ENCODE measurements around the gene CNNM3.

The CNNM3 gene

DNA sequence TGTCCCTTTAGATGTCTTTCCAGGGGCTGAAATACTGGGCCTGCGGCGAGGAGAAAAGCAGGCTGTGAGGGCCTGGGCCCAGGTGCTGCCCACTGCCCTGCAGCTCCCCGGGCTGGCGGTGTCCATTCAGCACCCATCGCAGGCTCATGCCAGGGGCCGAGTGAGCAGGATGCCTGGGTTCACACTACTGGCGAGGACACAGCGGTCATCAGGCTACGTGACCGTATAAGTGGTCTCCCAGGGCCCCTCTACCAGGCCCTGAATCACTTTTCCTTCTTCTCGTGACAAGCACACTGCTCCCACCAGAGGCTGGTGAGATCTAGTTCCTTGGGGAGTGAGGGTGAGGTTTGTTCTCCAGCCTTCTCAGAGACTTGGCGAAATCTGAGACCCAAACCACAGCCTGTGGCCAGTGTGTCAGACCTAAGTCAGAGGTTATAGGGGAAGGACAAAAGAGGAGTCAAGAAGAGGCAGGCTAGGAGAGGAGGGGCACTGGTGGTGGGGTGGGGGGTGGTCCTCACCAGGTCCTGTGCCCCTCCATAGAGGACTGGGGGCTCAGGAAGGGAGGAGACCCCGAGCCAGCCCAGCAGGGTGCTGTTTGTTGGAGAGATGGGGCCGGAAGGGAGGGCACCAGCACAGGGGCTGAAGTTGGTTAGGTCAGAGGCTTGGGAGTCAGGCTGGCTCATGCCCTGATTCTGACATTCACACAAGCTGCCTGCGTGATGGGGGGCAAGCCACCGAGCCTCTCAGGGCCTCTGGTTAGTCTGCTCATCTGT, 60.4 kb downstream of the CNNM3 start:
- H3K27me3 ChIP-seq (ENCODE audit: control insufficient read depth in 1 of 2, insufficient read depth in 1 of 2, low read length in 2 of 2), result peaks cover 0 to 25% of the 10 kb centered on the region in 2 experiments
- no peak overlapping the region for H3K4me3 ChIP-seq (ENCODE audit: insufficient read depth in 1 of 2, low read depth in 1 of 2, low read length in 2 of 2)
- WGBS, result 79% methylated on average over 16 of the region's 16 CpGs
- H2BK12ac ChIP-seq (ENCODE audit: low read length in 2 of 2), result peak overlapping the region in 1 of 2 experiments; percentile 47
- no peak overlapping the region for H3K23ac ChIP-seq (ENCODE audit: low read length in 2 of 2)
- no peak overlapping the region for H3K27ac ChIP-seq (ENCODE audit: low read length, poor library complexity, severe bottlenecking)
- peak overlapping the region; percentile 29 to 52 for H3K18ac ChIP-seq (ENCODE audit: low read depth in 1 of 2, low read length in 2 of 2)
- peaks cover 11% of the 10 kb centered on the region for H3K4me1 ChIP-seq (ENCODE audit: control insufficient read depth, insufficient read depth, low read depth, low read length)
- no peak overlapping the region for H3K14ac ChIP-seq (ENCODE audit: low read length in 2 of 2)
- no peaks in the 10 kb centered on the region for H3K79me1 ChIP-seq (replicated peaks; ENCODE audit: low read length, poor library complexity, severe bottlenecking)
- no peaks in the 10 kb centered on the region for H3K36me3 ChIP-seq (ENCODE audit: control insufficient read depth in 1 of 2, insufficient read depth in 2 of 2, low read depth in 1 of 2, low read length in 2 of 2)
- H2BK5ac ChIP-seq (ENCODE audit: low read depth, low read length, poor library complexity, severe bottlenecking), result no peak overlapping the region
- no peak overlapping the region for H3K4me2 ChIP-seq (ENCODE audit: low read length, poor library complexity, severe bottlenecking)
- H4K8ac ChIP-seq (ENCODE audit: low read length), result no peak overlapping the region
- H3K4ac ChIP-seq (ENCODE audit: low read depth in 1 of 2, low read length in 2 of 2), result peak overlapping the region in 1 of 2 experiments; percentile 41
- no peak overlapping the region for H2BK15ac ChIP-seq (ENCODE audit: low read depth, poor library complexity, severe bottlenecking)
- H2AFZ ChIP-seq (ENCODE audit: low read depth, low read length), result no peak overlapping the region
- peak overlapping the region; percentile 41 for H4K91ac ChIP-seq (ENCODE audit: low read length)
- no peak overlapping the region for H2AK5ac ChIP-seq (ENCODE audit: low read length, severe bottlenecking)
- H2BK120ac ChIP-seq (ENCODE audit: low read depth, low read length), result peak overlapping the region; percentile 13
- peak; percentile 25 for DNase-seq
- H3K9me3 ChIP-seq (ENCODE audit: control insufficient read depth, low read length), result no peaks in the 10 kb centered on the region
- no peak overlapping the region for H3K9ac ChIP-seq (ENCODE audit: low read length)

GRCh38 chr2:96877042-96877451, 61.0 kb downstream of the CNNM3 start:
- H3K9me3 ChIP-seq (ENCODE audit: control insufficient read depth, low read length), result no peaks in the 10 kb centered on the region
- no peak overlapping the region for H4K8ac ChIP-seq (ENCODE audit: low read length)
- peaks cover 5 to 31% of the 10 kb centered on the region in 2 experiments for H3K27me3 ChIP-seq (ENCODE audit: control insufficient read depth in 1 of 2, insufficient read depth in 1 of 2, low read length in 2 of 2)
- no peak overlapping the region for H2BK12ac ChIP-seq (ENCODE audit: low read length in 2 of 2)
- no peak for DNase-seq
- H2BK5ac ChIP-seq (ENCODE audit: low read depth, low read length, poor library complexity, severe bottlenecking), result no peak overlapping the region
- H3K4me2 ChIP-seq (ENCODE audit: low read length, poor library complexity, severe bottlenecking), result no peak overlapping the region
- WGBS, result 89% methylated on average over 6 of the region's 6 CpGs
- no peak overlapping the region for H4K91ac ChIP-seq (ENCODE audit: low read length)
- H3K4me1 ChIP-seq (ENCODE audit: control insufficient read depth, insufficient read depth, low read depth, low read length), result peaks cover 11% of the 10 kb centered on the region
- no peak overlapping the region for H3K4ac ChIP-seq (ENCODE audit: low read depth in 1 of 2, low read length in 2 of 2)
- H3K14ac ChIP-seq (ENCODE audit: low read length in 2 of 2), result no peak overlapping the region
- no peaks in the 10 kb centered on the region for H3K79me1 ChIP-seq (replicated peaks; ENCODE audit: low read length, poor library complexity, severe bottlenecking)
- no peak overlapping the region for H2BK15ac ChIP-seq (ENCODE audit: low read depth, poor library complexity, severe bottlenecking)
- no peak overlapping the region for H2BK120ac ChIP-seq (ENCODE audit: low read depth, low read length)
- no peak overlapping the region for H3K27ac ChIP-seq (ENCODE audit: low read length, poor library complexity, severe bottlenecking)
- H3K23ac ChIP-seq (ENCODE audit: low read length in 2 of 2), result no peak overlapping the region
- no peaks in the 10 kb centered on the region for H3K36me3 ChIP-seq (ENCODE audit: control insufficient read depth in 1 of 2, insufficient read depth in 2 of 2, low read depth in 1 of 2, low read length in 2 of 2)
- no peak overlapping the region for H3K9ac ChIP-seq (ENCODE audit: low read length)
- no peak overlapping the region for H3K18ac ChIP-seq (ENCODE audit: low read depth in 1 of 2, low read length in 2 of 2)
- H3K4me3 ChIP-seq (ENCODE audit: insufficient read depth in 1 of 2, low read depth in 1 of 2, low read length in 2 of 2), result no peak overlapping the region
- no peak overlapping the region for H2AFZ ChIP-seq (ENCODE audit: low read depth, low read length)
- no peak overlapping the region for H2AK5ac ChIP-seq (ENCODE audit: low read length, severe bottlenecking)

GRCh38 chr2:96877631-96878092, 61.6 kb downstream of the CNNM3 start:
- Histone ChIP-seq H3K4me3 (ENCODE audit: insufficient read depth in 1 of 2, low read depth in 1 of 2, low read length in 2 of 2) (no peak overlapping the region), H4K91ac (ENCODE audit: low read length) (no peak overlapping the region), H3K4me2 (ENCODE audit: low read length, poor library complexity, severe bottlenecking) (no peak overlapping the region), H3K27ac (ENCODE audit: low read length, poor library complexity, severe bottlenecking) (no peak overlapping the region), H2BK15ac (ENCODE audit: low read depth, poor library complexity, severe bottlenecking) (no peak overlapping the region), H2BK12ac (ENCODE audit: low read length in 2 of 2) (peak overlapping the region in 1 of 2 experiments; percentile 25), H2AK5ac (ENCODE audit: low read length, severe bottlenecking) (no peak overlapping the region), H3K18ac (ENCODE audit: low read depth in 1 of 2, low read length in 2 of 2) (no peak overlapping the region), H3K14ac (ENCODE audit: low read length in 2 of 2) (peak overlapping the region in 1 of 2 experiments; percentile 53), H3K9me3 (ENCODE audit: control insufficient read depth, low read length) (no peaks in the 10 kb centered on the region), H3K36me3 (ENCODE audit: control insufficient read depth in 1 of 2, insufficient read depth in 2 of 2, low read depth in 1 of 2, low read length in 2 of 2) (no peaks in the 10 kb centered on the region), H3K4ac (ENCODE audit: low read depth in 1 of 2, low read length in 2 of 2) (no peak overlapping the region), H3K27me3 (ENCODE audit: control insufficient read depth in 1 of 2, insufficient read depth in 1 of 2, low read length in 2 of 2) (peaks cover 11 to 37% of the 10 kb centered on the region in 2 experiments), H3K4me1 (ENCODE audit: control insufficient read depth, insufficient read depth, low read depth, low read length) (peaks cover 11% of the 10 kb centered on the region), H2BK5ac (ENCODE audit: low read depth, low read length, poor library complexity, severe bottlenecking) (no peak overlapping the region), H3K79me1 (replicated peaks; ENCODE audit: low read length, poor library complexity, severe bottlenecking) (no peaks in the 10 kb centered on the region), H2AFZ (ENCODE audit: low read depth, low read length) (no peak overlapping the region), H2BK120ac (ENCODE audit: low read depth, low read length) (no peak overlapping the region), H4K8ac (ENCODE audit: low read length) (no peak overlapping the region), H3K9ac (ENCODE audit: low read length) (no peak overlapping the region), H3K23ac (ENCODE audit: low read length in 2 of 2) (no peak overlapping the region)
- no peak for DNase-seq
- 90% methylated on average over 15 of the region's 15 CpGs for whole genome bisulfite sequencing

- Histone ChIP-seq H3K79me1 (replicated peaks; ENCODE audit: low read length, poor library complexity, severe bottlenecking) (no peaks in the 10 kb centered on the region), H2AK5ac (ENCODE audit: low read length, severe bottlenecking) (no peak overlapping the region), H3K18ac (ENCODE audit: low read depth in 1 of 2, low read length in 2 of 2) (no peak overlapping the region), H4K8ac (ENCODE audit: low read length) (no peak overlapping the region), H3K4ac (ENCODE audit: low read depth in 1 of 2, low read length in 2 of 2) (no peak overlapping the region), H3K36me3 (ENCODE audit: control insufficient read depth in 1 of 2, insufficient read depth in 2 of 2, low read depth in 1 of 2, low read length in 2 of 2) (no peaks in the 10 kb centered on the region), H3K4me3 (ENCODE audit: insufficient read depth in 1 of 2, low read depth in 1 of 2, low read length in 2 of 2) (no peak overlapping the region), H3K14ac (ENCODE audit: low read length in 2 of 2) (no peak overlapping the region), H3K4me1 (ENCODE audit: control insufficient read depth, insufficient read depth, low read depth, low read length) (peaks cover 9% of the 10 kb centered on the region), H2BK12ac (ENCODE audit: low read length in 2 of 2) (no peak overlapping the region), H2BK5ac (ENCODE audit: low read depth, low read length, poor library complexity, severe bottlenecking) (no peak overlapping the region), H3K27me3 (ENCODE audit: control insufficient read depth in 1 of 2, insufficient read depth in 1 of 2, low read length in 2 of 2) (peaks cover 17 to 38% of the 10 kb centered on the region in 2 experiments), H4K91ac (ENCODE audit: low read length) (no peak overlapping the region), H3K9ac (ENCODE audit: low read length) (no peak overlapping the region), H3K23ac (ENCODE audit: low read length in 2 of 2) (no peak overlapping the region), H3K4me2 (ENCODE audit: low read length, poor library complexity, severe bottlenecking) (no peak overlapping the region), H3K27ac (ENCODE audit: low read length, poor library complexity, severe bottlenecking) (no peak overlapping the region), H2BK120ac (ENCODE audit: low read depth, low read length) (no peak overlapping the region), H2AFZ (ENCODE audit: low read depth, low read length) (no peak overlapping the region), H2BK15ac (ENCODE audit: low read depth, poor library complexity, severe bottlenecking) (no peak overlapping the region), H3K9me3 (ENCODE audit: control insufficient read depth, low read length) (no peaks in the 10 kb centered on the region)
- DNase-seq, result no peak
- 84% methylated on average over 7 of the region's 7 CpGs for WGBS
Observed at GRCh38 chr2:96878171-96878570, 62.1 kb downstream of the CNNM3 start.
